Astrocyte (in vitro differentiated cells and primary cell): ENCODE measurements around the gene C1orf21.

Experiments used
- CTCF ChIP-seq: IDR thresholded peaks from 2 replicates; pipeline ENCODE4 v1.5.1; 2011; ENCODE audit warnings: low read depth, mild to moderate bottlenecking, inconsistent platforms, low read length, moderate library complexity; ENCODE audit not compliant: insufficient read depth
- EZH2 ChIP-seq: IDR thresholded peaks from 2 replicates; pipeline ENCODE4 v1.6.1; 2012; ENCODE audit warnings: mild to moderate bottlenecking, low read length, inconsistent platforms; ENCODE audit not compliant: insufficient read depth

GRCh38 chr1:184558691-184559090 is 171.9 kb downstream of the C1orf21 start:
- TF ChIP-seq CTCF (no peak), EZH2 (no peak)
